Measurements from ENCODE around the gene CEP112. TPM values are rescaled to one million over a fixed set of nuclear protein-coding genes. Genes with fewer than 3 reads are reported as not detected.

The CEP112 gene
- total RNA-seq, 1 experiment from 2014 or later: 6.1 TPM

DNA sequence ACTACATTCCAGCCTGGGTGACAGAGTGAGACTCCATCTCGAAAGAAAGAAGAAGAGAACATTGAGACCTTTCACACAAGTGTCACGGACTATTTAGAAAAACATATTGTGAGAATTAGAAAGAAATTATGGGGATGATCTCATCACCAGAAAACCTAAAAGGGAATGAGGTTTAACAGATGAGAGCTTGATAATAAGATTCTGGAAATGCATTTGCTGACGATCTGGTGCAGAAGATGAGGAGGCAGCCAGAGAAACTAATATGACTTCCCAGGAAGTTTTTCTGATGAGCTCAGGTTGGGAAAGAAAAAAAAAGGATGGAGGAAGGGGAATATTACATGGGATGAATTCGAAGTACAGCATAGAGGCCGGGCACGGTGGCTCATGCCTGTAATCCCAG is 48.1 kb upstream of the CEP112 start:
- ATAC-seq: no peak
- Mint-ChIP-seq H3K36me3 (no peaks in the 10 kb centered on the region), H3K27me3 (ENCODE audit: low read depth) (no peaks in the 10 kb centered on the region), H3K9me3 (no peaks in the 10 kb centered on the region), H3K4me1 (no peaks in the 10 kb centered on the region), H3K27ac (no peak overlapping the region), H3K4me3 (no peak overlapping the region)
- CTCF ChIA-PET: no interaction called here
- DNase-seq (ENCODE audit: low spot score): no peak
- POLR2A ChIA-PET: no interaction called here
- TF ChIP-seq TEAD4 (CRISPR knock-in tag; IDR thresholded peaks at IDR 0.05) (no peak), ZNF317 (CRISPR knock-in tag; IDR thresholded peaks at IDR 0.05; ENCODE audit: borderline replicate concordance, low read depth) (no peak), MYBL2 (CRISPR knock-in tag; IDR thresholded peaks at IDR 0.05) (no peak)
- TF ChIP-seq, protein P1, sequence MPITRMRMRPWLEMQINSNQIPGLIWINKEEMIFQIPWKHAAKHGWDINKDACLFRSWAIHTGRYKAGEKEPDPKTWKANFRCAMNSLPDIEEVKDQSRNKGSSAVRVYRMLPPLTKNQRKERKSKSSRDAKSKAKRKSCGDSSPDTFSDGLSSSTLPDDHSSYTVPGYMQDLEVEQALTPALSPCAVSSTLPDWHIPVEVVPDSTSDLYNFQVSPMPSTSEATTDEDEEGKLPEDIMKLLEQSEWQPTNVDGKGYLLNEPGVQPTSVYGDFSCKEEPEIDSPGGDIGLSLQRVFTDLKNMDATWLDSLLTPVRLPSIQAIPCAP (CRISPR knock-in tag; IDR thresholded peaks at IDR 0.05): no peak
- TF ChIP-seq, protein P2, sequence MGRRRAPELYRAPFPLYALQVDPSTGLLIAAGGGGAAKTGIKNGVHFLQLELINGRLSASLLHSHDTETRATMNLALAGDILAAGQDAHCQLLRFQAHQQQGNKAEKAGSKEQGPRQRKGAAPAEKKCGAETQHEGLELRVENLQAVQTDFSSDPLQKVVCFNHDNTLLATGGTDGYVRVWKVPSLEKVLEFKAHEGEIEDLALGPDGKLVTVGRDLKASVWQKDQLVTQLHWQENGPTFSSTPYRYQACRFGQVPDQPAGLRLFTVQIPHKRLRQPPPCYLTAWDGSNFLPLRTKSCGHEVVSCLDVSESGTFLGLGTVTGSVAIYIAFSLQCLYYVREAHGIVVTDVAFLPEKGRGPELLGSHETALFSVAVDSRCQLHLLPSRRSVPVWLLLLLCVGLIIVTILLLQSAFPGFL (CRISPR knock-in tag; IDR thresholded peaks at IDR 0.05; ENCODE audit: borderline replicate concordance): no peak

DNA sequence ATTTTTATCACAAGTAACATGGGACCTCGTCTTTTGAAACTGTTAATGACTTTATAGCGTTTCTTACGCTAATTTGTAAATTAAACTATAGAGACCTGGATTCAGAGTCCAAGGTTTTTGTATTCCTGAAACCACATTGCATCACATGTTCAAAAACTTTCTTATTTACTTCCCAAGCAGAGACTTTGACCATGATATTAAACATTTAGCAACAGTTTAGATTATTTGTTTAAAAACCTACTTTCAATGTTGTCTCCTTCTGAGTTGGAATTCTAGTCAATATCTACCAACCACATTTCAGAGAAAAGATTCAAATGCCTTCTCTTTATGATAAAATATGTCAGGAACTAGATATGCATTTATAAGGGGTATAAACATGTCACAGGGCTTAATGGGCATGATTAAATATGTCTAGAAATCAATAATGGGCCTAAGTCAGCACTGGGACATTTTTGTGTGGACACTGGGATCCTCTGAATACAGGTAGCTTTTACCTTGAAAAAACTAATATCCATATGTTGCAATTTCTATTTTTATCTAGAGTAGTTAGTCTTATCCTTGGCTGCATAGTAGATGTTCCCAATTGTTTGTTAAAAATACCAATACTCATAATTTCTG is 43.6 kb upstream of the CEP112 start:
- H3K9me3 Mint-ChIP-seq: no peaks in the 10 kb centered on the region
- no peak overlapping the region for H3K27ac Mint-ChIP-seq
- H3K4me3 Mint-ChIP-seq: no peak overlapping the region
- POLR2A ChIA-PET: interaction anchor here (0.7 kb wide), 1 partner anchor 338 kb away, joined by 7 read pairs; no protein-coding TSS in a partner anchor
- no peak for DNase-seq (ENCODE audit: low spot score)
- H3K4me1 Mint-ChIP-seq: no peaks in the 10 kb centered on the region
- H3K36me3 Mint-ChIP-seq: no peaks in the 10 kb centered on the region
- TF ChIP-seq, protein P3, sequence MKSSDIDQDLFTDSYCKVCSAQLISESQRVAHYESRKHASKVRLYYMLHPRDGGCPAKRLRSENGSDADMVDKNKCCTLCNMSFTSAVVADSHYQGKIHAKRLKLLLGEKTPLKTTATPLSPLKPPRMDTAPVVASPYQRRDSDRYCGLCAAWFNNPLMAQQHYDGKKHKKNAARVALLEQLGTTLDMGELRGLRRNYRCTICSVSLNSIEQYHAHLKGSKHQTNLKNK (CRISPR knock-in tag; IDR thresholded peaks at IDR 0.05): no peak
- TF ChIP-seq GABPB1 (CRISPR knock-in tag; IDR thresholded peaks at IDR 0.05): peak; percentile 75
- no peaks in the 10 kb centered on the region for H3K27me3 Mint-ChIP-seq (ENCODE audit: low read depth)
- CTCF ChIA-PET: no interaction called here
- ATAC-seq: no peak

DNA sequence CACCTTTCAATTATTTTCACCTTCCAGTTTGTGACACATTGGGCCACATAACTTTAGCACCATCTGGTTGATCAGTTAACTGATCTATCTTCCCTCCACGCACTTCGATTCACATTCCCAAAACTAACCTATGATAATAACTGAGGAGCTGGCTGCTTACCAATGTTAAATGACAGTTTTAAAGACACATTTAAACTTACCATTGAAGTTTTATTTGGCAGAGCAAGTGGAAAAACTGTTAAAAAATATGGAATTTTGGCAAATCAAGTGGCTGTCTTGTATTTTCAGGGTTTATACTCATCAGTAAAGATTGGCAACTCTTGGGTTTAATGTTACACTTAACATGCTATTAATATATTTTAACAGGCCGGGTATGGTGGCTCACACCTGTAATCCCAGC is 42.7 kb upstream of the CEP112 start:
- ChIA-PET POLR2A (no interaction called here), CTCF (no interaction called here)
- Mint-ChIP-seq H3K4me3 (no peak overlapping the region), H3K4me1 (no peaks in the 10 kb centered on the region), H3K36me3 (no peaks in the 10 kb centered on the region), H3K27me3 (ENCODE audit: low read depth) (no peaks in the 10 kb centered on the region), H3K27ac (no peak overlapping the region; the same call in 1 of the 2 replicates), H3K9me3 (no peaks in the 10 kb centered on the region)
- TF ChIP-seq, protein P4, sequence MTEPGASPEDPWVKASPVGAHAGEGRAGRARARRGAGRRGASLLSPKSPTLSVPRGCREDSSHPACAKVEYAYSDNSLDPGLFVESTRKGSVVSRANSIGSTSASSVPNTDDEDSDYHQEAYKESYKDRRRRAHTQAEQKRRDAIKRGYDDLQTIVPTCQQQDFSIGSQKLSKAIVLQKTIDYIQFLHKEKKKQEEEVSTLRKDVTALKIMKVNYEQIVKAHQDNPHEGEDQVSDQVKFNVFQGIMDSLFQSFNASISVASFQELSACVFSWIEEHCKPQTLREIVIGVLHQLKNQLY (CRISPR knock-in tag; IDR thresholded peaks at IDR 0.05): no peak
- TF ChIP-seq, protein P3 (CRISPR knock-in tag; IDR thresholded peaks at IDR 0.05): no peak
- TF ChIP-seq ZNF232 (CRISPR knock-in tag; IDR thresholded peaks at IDR 0.05): no peak
- no peak for TF ChIP-seq IRF2 (CRISPR knock-in tag; IDR thresholded peaks at IDR 0.05; ENCODE audit: borderline replicate concordance, low read depth)
- no peak for TF ChIP-seq TEAD4 (CRISPR knock-in tag; IDR thresholded peaks at IDR 0.05)
- TF ChIP-seq, protein P5, sequence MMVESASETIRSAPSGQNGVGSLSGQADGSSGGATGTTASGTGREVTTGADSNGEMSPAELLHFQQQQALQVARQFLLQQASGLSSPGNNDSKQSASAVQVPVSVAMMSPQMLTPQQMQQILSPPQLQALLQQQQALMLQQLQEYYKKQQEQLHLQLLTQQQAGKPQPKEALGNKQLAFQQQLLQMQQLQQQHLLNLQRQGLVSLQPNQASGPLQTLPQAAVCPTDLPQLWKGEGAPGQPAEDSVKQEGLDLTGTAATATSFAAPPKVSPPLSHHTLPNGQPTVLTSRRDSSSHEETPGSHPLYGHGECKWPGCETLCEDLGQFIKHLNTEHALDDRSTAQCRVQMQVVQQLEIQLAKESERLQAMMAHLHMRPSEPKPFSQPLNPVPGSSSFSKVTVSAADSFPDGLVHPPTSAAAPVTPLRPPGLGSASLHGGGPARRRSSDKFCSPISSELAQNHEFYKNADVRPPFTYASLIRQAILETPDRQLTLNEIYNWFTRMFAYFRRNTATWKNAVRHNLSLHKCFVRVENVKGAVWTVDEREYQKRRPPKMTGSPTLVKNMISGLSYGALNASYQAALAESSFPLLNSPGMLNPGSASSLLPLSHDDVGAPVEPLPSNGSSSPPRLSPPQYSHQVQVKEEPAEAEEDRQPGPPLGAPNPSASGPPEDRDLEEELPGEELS (CRISPR knock-in tag; IDR thresholded peaks at IDR 0.05): no peak
- TF ChIP-seq, protein P6, sequence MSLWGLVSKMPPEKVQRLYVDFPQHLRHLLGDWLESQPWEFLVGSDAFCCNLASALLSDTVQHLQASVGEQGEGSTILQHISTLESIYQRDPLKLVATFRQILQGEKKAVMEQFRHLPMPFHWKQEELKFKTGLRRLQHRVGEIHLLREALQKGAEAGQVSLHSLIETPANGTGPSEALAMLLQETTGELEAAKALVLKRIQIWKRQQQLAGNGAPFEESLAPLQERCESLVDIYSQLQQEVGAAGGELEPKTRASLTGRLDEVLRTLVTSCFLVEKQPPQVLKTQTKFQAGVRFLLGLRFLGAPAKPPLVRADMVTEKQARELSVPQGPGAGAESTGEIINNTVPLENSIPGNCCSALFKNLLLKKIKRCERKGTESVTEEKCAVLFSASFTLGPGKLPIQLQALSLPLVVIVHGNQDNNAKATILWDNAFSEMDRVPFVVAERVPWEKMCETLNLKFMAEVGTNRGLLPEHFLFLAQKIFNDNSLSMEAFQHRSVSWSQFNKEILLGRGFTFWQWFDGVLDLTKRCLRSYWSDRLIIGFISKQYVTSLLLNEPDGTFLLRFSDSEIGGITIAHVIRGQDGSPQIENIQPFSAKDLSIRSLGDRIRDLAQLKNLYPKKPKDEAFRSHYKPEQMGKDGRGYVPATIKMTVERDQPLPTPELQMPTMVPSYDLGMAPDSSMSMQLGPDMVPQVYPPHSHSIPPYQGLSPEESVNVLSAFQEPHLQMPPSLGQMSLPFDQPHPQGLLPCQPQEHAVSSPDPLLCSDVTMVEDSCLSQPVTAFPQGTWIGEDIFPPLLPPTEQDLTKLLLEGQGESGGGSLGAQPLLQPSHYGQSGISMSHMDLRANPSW (CRISPR knock-in tag; conservative IDR thresholded peaks at IDR 0.05; ENCODE audit: low read depth): no peak
- no peak for TF ChIP-seq CREM (CRISPR knock-in tag; IDR thresholded peaks at IDR 0.05)
- TF ChIP-seq ZNF219 (CRISPR knock-in tag; IDR thresholded peaks at IDR 0.05; ENCODE audit: borderline replicate concordance): no peak
- no peak for TF ChIP-seq ZNF263 (CRISPR knock-in tag; IDR thresholded peaks at IDR 0.05; ENCODE audit: low read depth)
- TF ChIP-seq, protein P2 (CRISPR knock-in tag; IDR thresholded peaks at IDR 0.05; ENCODE audit: borderline replicate concordance): no peak
- no peak for TF ChIP-seq CREB1 (CRISPR knock-in tag; IDR thresholded peaks at IDR 0.05)
- TF ChIP-seq MYBL2 (CRISPR knock-in tag; IDR thresholded peaks at IDR 0.05): no peak
- no peak for TF ChIP-seq NFE2L1 (CRISPR knock-in tag; IDR thresholded peaks at IDR 0.05)
- no peak for TF ChIP-seq GTF2I (CRISPR knock-in tag; conservative IDR thresholded peaks at IDR 0.05)
- no peak for TF ChIP-seq NFATC4 (CRISPR knock-in tag; IDR thresholded peaks at IDR 0.05)
- TF ChIP-seq ETV6 (CRISPR knock-in tag; IDR thresholded peaks at IDR 0.05): no peak
- ATAC-seq (no peak), DNase-seq (ENCODE audit: low spot score) (no peak)

Data from WTC11 (cell line).